HG03095 (cell line): ENCODE measurements around the gene SLC22A14.
A peak's percentile ranks its signal among the peaks of the same experiment; 100 is the strongest.
"Not testable (repeated sequence)": the region's sequence is repeated elsewhere in the genome, so short reads cannot be mapped to it uniquely, and the experiment has no call there.

Experiments used
- ATAC-seq: cut with Tn5 transposase; IDR thresholded peaks from one replicate; pipeline ENCODE4 v1.9.1; 2021; ENCODE audit warnings: moderate library complexity; ENCODE audit not compliant: unreplicated experiment

SLC22A14 gene

GRCh38 chr3:38268522-38268921 is 13.6 kb upstream of the SLC22A14 start:
- peak; percentile 61 for ATAC-seq

DNA sequence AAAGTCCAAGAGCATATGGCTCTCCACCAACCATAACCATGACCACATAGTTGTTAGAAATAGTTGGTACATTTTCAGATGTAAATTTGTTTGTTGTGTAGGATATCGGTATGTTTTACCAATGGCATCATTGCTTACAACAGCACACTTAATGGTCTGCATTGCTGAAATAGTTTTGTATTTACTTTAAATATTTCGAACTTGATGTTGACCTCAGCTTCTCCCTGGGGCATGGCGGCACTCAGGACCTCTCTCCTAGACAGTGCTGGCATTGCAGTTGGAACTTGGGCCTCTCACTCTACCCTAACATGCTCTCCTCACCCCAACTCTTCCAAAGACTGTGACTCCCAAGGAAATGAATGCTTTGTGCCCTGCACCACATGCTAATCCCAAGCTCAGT is 11.5 kb upstream of the SLC22A14 start:
- no peak for ATAC-seq

DNA sequence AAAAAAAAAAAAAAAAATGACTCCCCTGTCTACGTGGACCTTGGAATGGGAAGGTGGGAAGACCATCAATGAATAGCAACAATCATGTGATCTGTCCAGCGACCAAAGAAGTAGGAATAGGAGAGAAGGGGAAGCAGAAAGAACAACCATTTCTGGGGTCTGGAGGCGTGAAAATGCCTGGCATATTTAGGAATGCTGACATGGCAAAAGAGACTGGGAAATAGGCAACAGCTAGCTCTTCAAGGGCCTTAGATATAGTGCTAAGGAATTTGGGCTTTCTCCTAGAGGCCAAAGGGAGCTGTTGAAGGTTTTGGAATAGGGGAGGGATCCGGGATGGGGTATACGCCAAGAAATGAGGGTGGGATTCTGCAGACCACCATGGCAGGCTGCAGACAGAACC is 10.5 kb upstream of the SLC22A14 start:
- no peak for ATAC-seq

- no peak for ATAC-seq
These were observed 7.0 kb upstream of the SLC22A14 start for GRCh38 chr3:38274864-38275649.

GRCh38 chr3:38275658-38276057 is 6.4 kb upstream of the SLC22A14 start:
- no peak for ATAC-seq

- no peak for ATAC-seq
These were observed 5.8 kb upstream of the SLC22A14 start for GRCh38 chr3:38276081-38276916.

GRCh38 chr3:38276917-38277630 is 5.0 kb upstream of the SLC22A14 start:
- no peak for ATAC-seq

DNA sequence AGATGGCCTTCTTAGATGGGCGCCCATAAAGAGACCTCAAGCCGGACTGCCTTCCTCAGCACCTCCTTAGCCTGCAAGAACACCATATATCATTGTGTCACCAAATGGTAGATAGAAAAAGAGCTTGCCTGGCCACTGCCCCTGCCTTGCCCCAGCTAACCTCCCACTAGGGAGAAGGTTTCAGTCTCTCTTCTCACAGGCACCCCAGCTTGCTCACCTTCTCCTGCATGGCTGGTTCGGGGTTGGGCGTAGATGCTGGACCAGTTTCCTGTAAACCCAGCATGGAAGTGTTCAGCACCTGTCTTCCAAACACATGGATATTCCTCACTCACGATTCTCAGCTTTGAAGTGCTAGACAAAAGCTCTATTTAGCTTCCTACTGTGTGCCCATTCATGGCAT is 3.3 kb upstream of the SLC22A14 start:
- no peak for ATAC-seq

DNA sequence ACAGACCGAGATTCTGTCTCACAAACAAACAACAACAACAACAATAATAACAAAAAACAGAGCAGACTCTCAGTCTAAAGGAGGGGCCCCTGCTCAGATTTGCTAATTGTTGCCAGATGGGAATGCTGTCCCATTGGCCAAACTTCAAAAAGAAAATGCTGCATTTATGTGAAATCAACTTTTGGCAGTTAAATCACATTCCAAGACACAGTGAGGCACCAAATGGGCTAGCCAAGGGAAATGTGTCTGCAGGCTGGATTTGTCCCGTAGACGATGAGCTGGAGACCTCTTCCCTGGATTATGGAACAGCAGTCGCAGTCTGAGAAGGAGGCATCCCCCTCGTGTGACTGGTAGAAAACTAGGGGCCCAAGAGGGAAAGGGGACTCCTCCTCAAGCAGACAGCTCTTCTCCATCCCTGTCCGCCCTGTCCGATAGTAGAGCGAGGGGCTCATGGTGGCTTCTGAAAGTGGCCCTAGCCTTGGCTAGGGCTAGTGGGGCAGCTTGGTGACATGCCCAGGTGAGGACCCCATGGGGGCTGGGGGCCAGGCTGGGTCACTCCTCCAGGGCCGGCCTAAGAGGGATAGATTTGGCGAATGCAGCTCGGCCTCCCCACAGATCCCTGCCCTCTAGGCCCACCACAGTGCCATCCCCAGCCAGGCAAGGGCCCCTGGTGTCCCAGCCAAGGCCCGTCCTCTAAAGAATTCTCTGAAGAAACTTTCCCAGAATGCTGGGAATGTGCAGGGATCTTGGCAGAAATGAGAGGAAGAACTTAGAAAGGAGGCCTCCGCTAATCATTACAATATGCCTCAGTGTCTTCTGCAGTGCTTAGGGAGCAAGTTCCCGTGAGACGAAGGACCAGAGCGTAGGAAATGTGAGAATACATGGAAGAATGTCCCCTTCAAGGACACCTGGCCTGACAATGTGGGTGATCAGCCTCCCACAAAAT is 2.0 kb downstream of the SLC22A14 start:
- ATAC-seq, result no peak

DNA sequence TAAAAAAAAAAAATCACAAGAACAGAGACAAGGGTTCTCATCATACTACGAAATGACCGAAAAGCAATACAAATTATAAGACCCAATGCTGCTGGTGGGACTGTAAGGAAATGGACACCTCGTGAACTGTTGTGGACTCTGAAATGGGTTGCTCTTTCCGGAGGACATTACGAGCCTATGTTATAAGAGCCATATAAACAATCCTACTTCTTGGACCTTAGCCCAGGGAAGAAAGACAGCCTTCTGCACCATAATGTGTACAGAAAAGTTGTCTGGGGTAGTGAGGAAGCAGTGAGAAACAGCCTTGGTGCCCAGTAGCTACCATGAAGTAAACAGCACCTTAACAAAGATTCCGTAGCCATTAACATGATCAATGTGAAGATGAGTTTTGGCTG is 2.7 kb downstream of the SLC22A14 start:
- no peak for ATAC-seq

DNA sequence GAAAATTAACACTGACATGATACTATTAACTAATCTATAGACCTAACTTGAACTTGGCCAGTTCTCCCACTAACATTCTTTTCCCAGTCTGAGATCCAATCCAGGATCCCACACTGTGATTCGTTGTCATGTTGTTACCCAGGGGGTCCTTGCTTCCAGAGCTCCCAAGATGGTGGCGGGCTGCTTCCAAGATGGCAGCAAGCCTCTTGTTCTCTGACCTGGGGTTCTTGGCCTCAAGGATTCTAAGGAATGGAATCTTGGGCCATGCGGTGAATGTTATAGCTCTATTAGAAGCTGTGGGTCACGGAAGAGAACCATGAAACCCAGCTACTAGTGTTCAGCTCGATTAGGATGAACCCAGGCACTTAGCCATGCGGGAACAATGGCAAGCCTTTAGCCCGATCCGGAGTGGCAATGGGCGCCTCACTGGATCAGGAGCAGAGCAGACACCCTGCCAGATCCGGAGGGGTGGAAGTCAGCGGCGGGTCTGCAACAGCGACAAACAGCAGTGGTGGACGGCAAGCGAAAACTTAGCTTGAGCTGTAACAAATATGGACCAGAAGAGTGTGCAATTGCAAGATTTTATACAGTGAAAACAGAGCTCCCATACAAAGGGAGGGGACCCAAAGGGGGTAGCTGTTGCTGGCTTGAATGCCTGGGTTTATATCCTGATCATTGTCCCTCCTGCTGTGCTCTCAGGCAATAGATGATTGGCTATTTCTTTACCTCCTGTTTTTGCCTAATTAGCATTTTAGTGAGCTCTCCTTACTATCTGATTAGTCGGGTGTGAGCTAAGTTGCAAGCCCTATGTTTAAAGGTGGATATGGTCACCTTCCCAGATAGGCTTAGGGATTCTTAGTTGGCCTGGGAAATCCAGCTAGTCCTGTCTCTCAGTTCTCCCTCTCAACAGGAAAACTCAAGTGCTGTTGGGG is 7.5 kb downstream of the SLC22A14 start:
- ATAC-seq, result not testable (repeated sequence)

- not testable (repeated sequence) for ATAC-seq
These were observed 15.0 kb downstream of the SLC22A14 start for GRCh38 chr3:38297053-38297452.

GRCh38 chr3:38297537-38297936 is 15.4 kb downstream of the SLC22A14 start:
- no peak for ATAC-seq

DNA sequence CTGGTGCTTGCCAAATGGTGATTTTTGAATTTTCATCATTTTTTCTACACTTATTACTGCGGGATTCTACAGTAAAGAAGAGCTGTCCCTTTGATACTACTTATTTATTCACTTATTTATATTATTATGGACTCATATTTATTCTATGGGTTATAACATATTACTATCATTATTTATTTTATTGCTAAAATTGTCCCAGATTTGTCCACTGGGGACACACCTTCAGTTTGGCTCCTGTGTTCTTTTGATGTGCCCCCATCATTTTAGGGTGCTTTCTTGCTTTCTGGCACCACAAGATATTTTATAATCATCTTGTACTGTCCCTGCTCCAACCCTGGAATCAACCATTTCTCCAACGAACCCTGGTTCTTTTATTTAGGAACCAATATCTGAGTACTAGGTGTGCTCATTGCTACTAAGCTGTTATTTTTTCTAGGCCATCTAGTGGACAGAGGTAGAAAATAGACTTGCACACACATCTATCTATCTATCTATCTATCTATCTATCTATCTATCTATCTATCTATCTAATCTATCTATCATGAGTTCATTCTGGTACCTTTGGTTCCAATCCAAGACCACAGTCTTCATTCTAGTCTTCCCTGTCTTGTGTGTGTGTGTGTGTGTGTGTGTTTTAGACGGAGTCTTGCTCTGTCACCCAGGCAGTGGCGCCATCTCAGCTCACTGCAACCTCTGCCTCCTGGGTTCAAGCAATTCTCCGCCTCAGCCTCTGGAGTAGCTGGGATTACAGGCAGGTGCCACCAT is 16.0 kb downstream of the SLC22A14 start:
- ATAC-seq, result no peak

DNA sequence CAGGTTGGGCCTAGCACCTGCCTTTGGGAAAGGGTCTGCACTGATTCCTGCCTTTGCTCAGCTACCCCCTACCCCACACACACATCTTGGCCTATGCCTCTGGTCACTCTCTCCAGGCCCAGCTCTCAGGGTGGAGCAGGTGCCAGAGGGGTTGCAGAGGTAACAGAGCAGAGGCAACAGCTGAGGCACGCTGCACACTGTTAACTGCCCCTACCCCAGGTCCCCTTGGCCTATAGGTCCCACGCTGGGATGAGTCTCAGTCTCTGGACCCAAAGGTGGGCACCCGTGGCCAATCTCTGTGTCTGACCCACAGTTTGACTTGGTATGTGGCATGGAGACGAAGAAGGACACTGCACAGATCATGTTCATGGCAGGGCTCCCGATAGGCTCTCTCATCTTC is 24.8 kb downstream of the SLC22A14 start:
- ATAC-seq, result no peak

- ATAC-seq, result no peak
These were observed 25.5 kb downstream of the SLC22A14 start for GRCh38 chr3:38307599-38307998.

DNA sequence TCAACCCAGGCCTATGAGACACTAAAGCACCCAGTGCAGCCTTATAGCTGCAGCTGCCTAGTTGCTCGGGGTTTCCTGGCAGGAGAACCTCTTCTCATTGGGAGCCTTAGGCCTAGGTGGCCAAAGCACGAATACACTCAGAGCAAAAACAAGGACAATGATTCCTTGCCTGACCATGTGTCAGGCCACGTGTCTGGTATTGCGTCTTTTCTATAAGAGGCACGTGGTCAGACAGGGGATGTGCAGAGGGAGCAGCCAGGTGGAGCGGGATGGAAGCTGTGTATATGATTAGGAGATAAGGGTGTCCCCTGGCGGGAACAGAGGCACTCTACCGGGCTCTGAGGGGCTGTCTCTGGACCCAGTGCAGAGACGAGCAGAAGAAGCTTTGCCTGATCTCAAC is 26.4 kb downstream of the SLC22A14 start:
- ATAC-seq, result no peak

GRCh38 chr3:38311476-38311875 is 29.4 kb downstream of the SLC22A14 start:
- no peak for ATAC-seq

- no peak for ATAC-seq
These were observed 29.8 kb downstream of the SLC22A14 start for GRCh38 chr3:38311941-38312340.
